ENCODE measurements around the gene HES5. TPM values are rescaled to one million over a fixed set of nuclear protein-coding genes. Genes with fewer than 3 reads are reported as not detected.

The HES5 gene
- total RNA-seq, 1 donor from 2014 or later = not detected

DNA sequence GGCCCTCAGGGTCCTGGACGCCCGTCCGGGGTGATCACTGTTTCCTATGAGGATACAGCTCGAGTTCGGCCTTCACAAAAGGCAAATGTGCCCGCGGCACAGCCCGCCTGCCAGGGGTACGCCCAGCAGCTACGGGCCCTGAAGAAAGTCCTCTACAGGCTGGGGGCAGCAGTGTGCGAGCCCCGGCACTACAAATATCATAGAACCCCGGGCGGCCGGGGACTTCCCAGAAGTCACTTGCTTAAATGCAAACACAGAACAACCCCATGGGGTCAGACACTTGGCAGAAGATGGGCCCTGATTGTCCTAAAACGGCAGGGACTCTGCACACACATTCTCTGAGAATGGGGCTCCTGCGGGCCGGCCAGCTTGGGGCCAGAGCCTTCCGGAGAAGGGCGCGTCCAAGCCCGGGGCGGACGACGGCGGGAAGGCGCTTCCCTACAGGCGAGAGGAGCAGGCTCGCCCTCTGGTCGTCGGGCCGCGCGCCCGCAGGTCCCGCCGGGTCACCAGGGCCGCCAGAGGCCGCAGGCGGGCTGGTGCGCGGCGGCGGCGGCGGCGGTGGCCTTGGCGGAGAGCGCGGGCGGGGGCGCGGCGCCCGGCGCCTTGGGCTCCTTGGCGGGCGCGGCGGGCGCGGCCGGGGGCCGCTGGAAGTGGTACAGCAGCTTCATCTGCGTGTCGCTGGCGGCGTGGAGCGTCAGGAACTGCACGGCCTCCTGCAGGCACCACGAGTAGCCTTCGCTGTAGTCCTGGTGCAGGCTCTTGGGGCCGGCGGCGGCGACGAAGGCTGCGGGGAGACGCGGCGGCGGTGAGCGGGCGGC lies 888 bp downstream of the HES5 start:
- peak overlapping the region; percentile 49 for H3K4me3 Mint-ChIP-seq (ENCODE audit: low read depth)
- H3K27me3 Mint-ChIP-seq (ENCODE audit: low read depth) = peaks cover 36% of the 10 kb centered on the region
- peaks cover 15% of the 10 kb centered on the region for H3K4me1 Mint-ChIP-seq (ENCODE audit: low read depth)
- H3K27ac Mint-ChIP-seq = no peak overlapping the region
- H3K36me3 Mint-ChIP-seq (ENCODE audit: low read depth) = peaks cover 3% of the 10 kb centered on the region
- intact Hi-C loops (cut with micrococcal nuclease) = loop anchor here (5.0 to 10.0 kb wide), 2 partner anchors 214 to 397 kb away; no protein-coding TSS in a partner anchor
- no peaks in the 10 kb centered on the region for H3K9me3 Mint-ChIP-seq
- DNase-seq (ENCODE audit: low spot score) = no peak

DNA sequence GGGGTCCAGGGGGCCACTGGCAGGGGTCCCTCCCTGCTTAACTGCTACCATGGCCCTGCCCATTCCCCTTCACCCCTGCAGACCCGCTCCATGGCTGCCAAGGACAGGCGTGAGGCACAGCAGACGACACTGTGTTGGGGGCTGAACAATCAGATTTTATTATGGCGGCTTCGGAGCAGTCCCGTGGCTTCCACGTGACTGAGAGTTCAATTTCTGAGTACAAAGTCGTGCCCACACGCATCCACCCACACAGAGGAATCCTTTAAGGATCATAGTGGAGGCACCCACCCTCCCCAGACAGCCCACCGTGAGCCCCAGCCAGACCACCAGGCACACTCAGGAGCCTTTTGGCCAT lies 1.5 kb downstream of the HES5 start:
- intact Hi-C loops (cut with micrococcal nuclease) = loop anchor here (5.0 to 10.0 kb wide), 2 partner anchors 214 to 396 kb away; no protein-coding TSS in a partner anchor
- Mint-ChIP-seq H3K4me3 (ENCODE audit: low read depth) (no peak overlapping the region), H3K27ac (no peak overlapping the region), H3K27me3 (ENCODE audit: low read depth) (peaks cover 32% of the 10 kb centered on the region), H3K4me1 (ENCODE audit: low read depth) (peaks cover 19% of the 10 kb centered on the region), H3K9me3 (no peaks in the 10 kb centered on the region), H3K36me3 (ENCODE audit: low read depth) (peaks cover 3% of the 10 kb centered on the region)
- DNase-seq (ENCODE audit: low spot score) = no peak

DNA sequence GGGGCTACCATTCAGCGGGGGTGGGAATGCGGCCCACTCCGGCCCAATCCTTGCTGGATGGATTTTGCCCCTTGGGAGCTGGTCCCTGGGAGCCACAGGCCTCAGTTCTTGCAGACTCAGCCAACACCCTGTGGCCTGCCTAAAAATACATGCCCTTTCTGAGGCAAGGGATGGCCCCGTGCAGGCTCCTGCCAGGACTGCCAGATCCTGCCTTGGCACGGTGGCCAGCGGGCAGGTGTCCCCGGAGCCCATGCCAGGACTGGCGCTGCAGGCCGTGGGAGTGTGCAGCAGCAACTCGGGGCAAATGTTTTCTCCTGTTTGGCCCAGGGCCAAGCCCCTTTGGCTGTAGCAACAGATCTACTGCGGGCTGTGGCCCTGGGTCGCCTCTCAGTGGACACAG lies 2.0 kb downstream of the HES5 start:
- peaks cover 3% of the 10 kb centered on the region for H3K36me3 Mint-ChIP-seq (ENCODE audit: low read depth)
- H3K27me3 Mint-ChIP-seq (ENCODE audit: low read depth) = peaks cover 27% of the 10 kb centered on the region
- intact Hi-C loops (cut with micrococcal nuclease) = loop anchor here (5.0 to 10.0 kb wide), 2 partner anchors 213 to 396 kb away; no protein-coding TSS in a partner anchor
- H3K4me1 Mint-ChIP-seq (ENCODE audit: low read depth) = peaks cover 24% of the 10 kb centered on the region
- no peak overlapping the region for H3K4me3 Mint-ChIP-seq (ENCODE audit: low read depth)
- H3K9me3 Mint-ChIP-seq = no peaks in the 10 kb centered on the region
- no peak overlapping the region for H3K27ac Mint-ChIP-seq
- DNase-seq (ENCODE audit: low spot score) = no peak

DNA sequence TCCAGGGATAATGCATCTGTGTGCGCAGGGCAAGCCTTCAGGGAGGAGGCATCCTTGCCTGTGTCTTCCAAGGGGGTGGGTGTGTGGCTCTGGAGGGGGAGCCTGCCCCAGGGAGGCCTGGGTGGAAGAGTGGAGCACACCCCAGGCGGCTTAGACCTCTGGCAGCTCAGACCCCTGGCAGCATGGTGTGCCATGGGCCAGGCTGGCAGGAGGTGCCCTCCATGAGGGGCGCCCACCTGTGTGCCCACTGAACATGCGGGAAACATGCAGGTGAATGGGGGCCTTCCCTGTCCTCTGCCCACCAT lies 2.6 kb downstream of the HES5 start:
- Mint-ChIP-seq H3K36me3 (ENCODE audit: low read depth) (peaks cover 6% of the 10 kb centered on the region), H3K27ac (no peak overlapping the region), H3K4me3 (ENCODE audit: low read depth) (no peak overlapping the region), H3K4me1 (ENCODE audit: low read depth) (peaks cover 29% of the 10 kb centered on the region), H3K27me3 (ENCODE audit: low read depth) (peaks cover 25% of the 10 kb centered on the region), H3K9me3 (no peaks in the 10 kb centered on the region)
- DNase-seq (ENCODE audit: low spot score) = no peak
- intact Hi-C loops (cut with micrococcal nuclease) = loop anchor here (2.0 to 10.0 kb wide), 3 partner anchors 213 to 395 kb away; partner anchors contain the start of gene FAAP20

DNA sequence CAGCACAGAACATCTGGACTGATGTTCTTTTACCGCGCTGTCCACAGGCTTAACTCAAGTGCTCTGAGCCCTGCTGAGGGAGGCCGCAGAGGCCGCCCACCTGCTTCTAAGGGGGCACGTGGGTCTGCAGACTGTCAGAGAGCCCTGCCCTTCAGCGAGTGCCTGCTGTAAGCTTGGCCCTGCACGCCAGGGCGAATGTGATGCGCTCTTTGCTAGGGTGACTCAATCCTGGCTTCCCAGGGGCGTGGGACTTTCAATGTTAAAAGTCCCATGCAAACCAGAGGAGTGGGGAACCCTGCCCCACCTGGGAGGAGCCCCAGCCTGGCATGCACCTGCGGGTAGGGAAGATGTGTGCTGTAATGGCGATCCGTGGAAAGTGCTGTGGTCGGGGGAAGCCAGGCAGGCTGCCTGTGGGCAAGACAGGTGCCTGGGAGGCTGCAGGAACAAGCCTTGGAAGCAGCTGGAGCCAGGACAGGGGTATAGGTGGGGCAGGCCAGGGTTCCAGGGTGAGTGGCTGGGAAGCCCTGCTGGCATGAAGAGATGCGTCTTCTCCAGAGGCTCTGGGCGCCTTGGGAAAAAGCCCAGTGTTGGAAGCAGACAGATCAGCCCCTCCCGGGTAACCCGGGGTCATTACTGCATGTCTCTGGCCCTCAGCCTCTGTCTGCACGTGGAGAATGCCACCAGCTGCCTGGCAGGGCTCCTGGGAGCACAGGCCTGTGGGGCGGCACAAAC lies 3.1 kb downstream of the HES5 start:
- intact Hi-C loops (cut with micrococcal nuclease) = loop anchor here (1.0 to 10.0 kb wide), 7 partner anchors 20 to 395 kb away; partner anchors contain the start of genes FAAP20, MORN1, PEX10 and RER1
- DNase-seq (ENCODE audit: low spot score) = peak; percentile 38
- Mint-ChIP-seq H3K4me3 (ENCODE audit: low read depth) (peak overlapping the region; percentile 19), H3K36me3 (ENCODE audit: low read depth) (peaks cover 11% of the 10 kb centered on the region), H3K4me1 (ENCODE audit: low read depth) (peaks cover 31% of the 10 kb centered on the region), H3K27ac (no peak overlapping the region), H3K9me3 (no peaks in the 10 kb centered on the region), H3K27me3 (ENCODE audit: low read depth) (peaks cover 23% of the 10 kb centered on the region)

DNA sequence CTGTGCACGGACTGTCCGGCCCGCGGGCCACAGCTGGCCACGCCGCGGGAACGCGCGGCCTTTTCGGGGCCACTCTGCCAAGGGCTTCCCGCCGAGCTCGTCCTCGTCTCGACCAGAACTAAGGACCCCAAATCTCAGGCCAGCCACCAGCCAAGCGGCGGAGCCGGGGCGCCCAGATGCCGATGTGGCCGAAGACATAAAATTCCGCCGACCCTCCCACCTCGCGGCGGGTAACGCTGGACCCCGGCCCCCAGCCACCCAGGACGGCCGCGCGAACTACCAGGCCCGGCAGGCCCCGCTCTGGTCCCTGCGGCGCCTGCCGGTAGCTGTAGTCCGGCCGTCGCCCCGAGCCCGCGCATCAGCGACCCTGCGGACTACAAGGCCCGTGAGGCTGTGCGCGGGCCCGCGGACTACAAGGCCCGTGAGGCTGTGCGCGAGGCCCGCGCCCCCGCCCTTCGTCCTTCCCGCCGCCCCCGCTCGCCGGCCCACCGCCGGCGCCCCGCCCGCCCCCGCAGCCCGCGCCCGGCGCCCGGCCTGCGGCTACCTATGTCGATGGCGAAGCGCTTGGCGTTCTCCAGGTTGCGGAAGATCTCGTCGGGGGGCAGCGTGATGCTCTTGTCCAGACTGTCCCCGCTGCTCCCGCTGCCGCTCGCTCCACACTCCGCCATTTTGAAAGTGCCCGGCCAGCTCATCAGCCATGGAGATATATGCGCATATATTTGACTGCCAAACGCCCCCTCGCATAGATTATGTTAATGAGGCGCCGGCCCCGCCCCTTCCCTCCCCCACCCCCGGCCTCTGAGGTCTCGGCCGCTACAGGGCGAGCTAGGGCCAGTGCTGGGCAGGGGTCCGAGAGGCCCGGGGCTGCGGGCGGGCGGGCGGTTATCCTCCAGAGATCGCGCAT lies 3.9 kb downstream of the HES5 start, which contains the start of gene PANK4:
PANK4 (minus strand) TSS at position 677 of the 904 bp plus-strand sequence; CDS start at position 668, 9 bp downstream.
- DNase-seq (ENCODE audit: low spot score) = peak; percentile 85
- peaks cover 15% of the 10 kb centered on the region for H3K36me3 Mint-ChIP-seq (ENCODE audit: low read depth)
- peak within 1 kb of the TSS; percentile 91 for H3K4me3 Mint-ChIP-seq (ENCODE audit: low read depth)
- no peaks in the 10 kb centered on the region for H3K9me3 Mint-ChIP-seq
- peaks cover 31% of the 10 kb centered on the region for H3K4me1 Mint-ChIP-seq (ENCODE audit: low read depth)
- intact Hi-C loops (cut with micrococcal nuclease) = loop anchor here (1.0 to 10.0 kb wide), 7 partner anchors 21 to 394 kb away; partner anchors contain the start of genes FAAP20, MORN1, PEX10 and RER1
- H3K27me3 Mint-ChIP-seq (ENCODE audit: low read depth) = peaks cover 18% of the 10 kb centered on the region
- peak within 1 kb of the TSS; percentile 93 for H3K27ac Mint-ChIP-seq

DNA sequence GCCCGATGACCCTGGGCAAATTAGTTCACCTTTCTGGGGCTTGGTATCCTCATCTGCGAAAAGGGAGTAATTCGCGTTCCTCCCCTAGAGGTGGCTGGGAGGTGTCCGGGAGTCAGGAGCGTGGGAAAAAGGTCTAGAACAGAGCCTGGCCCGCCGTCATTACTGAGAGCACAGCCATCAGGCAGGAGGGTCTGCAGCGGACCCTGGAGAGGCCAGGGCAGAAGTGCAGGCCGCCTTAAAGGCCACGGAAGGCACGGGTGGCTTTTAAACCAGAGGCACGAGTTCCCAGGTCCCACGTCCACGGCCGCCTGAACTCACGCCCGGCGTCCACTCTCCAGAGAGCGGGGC lies 4.5 kb downstream of the HES5 start:
- no peak for DNase-seq (ENCODE audit: low spot score)
- peaks cover 12% of the 10 kb centered on the region for H3K27me3 Mint-ChIP-seq (ENCODE audit: low read depth)
- H3K9me3 Mint-ChIP-seq = no peaks in the 10 kb centered on the region
- intact Hi-C loops (cut with micrococcal nuclease) = loop anchor here (5.0 to 10.0 kb wide), 2 partner anchors 211 to 393 kb away; no protein-coding TSS in a partner anchor
- H3K27ac Mint-ChIP-seq = peak overlapping the region; percentile 37
- H3K4me3 Mint-ChIP-seq (ENCODE audit: low read depth) = peak overlapping the region; percentile 78
- peaks cover 21% of the 10 kb centered on the region for H3K36me3 Mint-ChIP-seq (ENCODE audit: low read depth)
- H3K4me1 Mint-ChIP-seq (ENCODE audit: low read depth) = peaks cover 31% of the 10 kb centered on the region

DNA sequence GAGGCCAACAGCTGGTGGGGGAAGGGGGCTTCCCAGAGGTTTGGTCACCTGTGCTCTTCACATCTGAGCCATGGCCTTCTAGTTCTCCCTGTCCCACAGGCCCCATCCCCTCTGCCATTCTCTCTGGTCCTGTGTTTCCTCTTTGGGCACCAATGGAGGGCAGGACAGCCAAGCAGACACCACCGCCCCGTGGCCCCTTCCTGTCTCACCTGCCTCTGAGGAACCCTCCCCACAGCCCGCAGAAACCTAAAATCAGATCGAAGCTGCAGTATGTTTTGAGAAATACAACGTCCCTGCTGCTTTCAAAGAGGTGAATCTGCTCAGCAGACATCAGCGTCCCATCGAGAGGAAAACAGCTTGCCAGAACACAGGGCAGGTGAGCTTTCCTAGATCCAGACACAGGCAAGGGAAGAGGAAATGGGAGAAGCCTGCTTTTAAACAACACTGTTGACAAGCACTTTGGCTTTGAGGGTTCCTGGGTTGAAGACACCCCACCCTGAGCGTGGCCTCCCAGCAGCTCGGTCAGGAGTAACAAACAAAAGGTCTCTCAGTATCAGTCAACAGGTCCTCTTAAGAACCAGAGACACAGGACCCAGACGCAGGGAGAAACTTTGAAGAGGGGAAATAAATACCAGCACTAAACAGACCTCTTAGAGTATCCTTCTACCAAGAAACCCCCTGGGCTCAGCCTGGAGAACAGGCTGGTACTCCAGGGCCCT lies 6.0 kb downstream of the HES5 start:
- peaks cover 23% of the 10 kb centered on the region for H3K36me3 Mint-ChIP-seq (ENCODE audit: low read depth)
- intact Hi-C loops (cut with micrococcal nuclease) = loop anchor here (10.0 kb wide), 1 partner anchor 209 kb away; no protein-coding TSS in a partner anchor
- H3K9me3 Mint-ChIP-seq = no peaks in the 10 kb centered on the region
- peak overlapping the region; percentile 87 for H3K27ac Mint-ChIP-seq
- peaks cover 31% of the 10 kb centered on the region for H3K4me1 Mint-ChIP-seq (ENCODE audit: low read depth)
- peak overlapping the region; percentile 78 for H3K4me3 Mint-ChIP-seq (ENCODE audit: low read depth)
- peaks cover 11% of the 10 kb centered on the region for H3K27me3 Mint-ChIP-seq (ENCODE audit: low read depth)
- peak; percentile 51 for DNase-seq (ENCODE audit: low spot score)

DNA sequence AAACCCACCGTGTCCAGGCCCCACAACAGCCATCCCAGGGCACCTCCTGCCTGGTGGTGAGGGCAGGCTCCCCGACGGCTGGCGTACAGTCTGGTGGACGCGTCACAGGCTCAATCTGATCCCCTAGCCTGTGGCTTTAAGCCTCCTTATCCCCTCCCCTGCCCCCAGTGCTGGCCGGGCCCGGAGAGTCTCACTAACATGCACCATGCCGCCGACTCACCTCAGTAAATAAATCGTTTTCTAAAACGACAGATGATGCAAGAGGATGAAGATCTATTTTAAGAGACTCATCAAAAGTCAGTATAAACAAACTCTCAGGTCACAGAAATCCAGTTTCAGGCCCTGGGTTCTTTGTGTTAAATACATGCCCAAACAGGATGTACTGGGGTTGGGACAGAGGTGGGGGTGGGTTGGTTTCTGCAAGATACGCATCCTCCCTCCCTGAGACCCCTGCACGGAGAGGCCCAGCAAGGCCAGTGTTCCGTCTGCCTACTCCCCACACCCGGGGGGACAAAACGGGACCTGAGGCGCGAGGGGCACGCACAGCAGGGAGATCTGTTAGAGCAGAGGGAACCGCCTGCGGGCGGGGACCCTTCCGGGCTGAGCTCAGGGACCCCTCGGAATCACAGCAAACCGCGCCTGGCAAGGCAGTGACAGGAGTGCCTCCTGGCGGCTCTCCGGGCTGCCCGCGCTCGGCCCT lies 6.7 kb downstream of the HES5 start:
- peaks cover 6% of the 10 kb centered on the region for H3K27me3 Mint-ChIP-seq (ENCODE audit: low read depth)
- peak overlapping the region; percentile 87 for H3K27ac Mint-ChIP-seq
- peaks cover 31% of the 10 kb centered on the region for H3K4me1 Mint-ChIP-seq (ENCODE audit: low read depth)
- peaks cover 31% of the 10 kb centered on the region for H3K36me3 Mint-ChIP-seq (ENCODE audit: low read depth)
- DNase-seq (ENCODE audit: low spot score) = no peak
- intact Hi-C loops (cut with micrococcal nuclease) = loop anchor here (10.0 kb wide), 1 partner anchor 209 kb away; no protein-coding TSS in a partner anchor
- peak overlapping the region; percentile 78 for H3K4me3 Mint-ChIP-seq (ENCODE audit: low read depth)
- H3K9me3 Mint-ChIP-seq = no peaks in the 10 kb centered on the region

DNA sequence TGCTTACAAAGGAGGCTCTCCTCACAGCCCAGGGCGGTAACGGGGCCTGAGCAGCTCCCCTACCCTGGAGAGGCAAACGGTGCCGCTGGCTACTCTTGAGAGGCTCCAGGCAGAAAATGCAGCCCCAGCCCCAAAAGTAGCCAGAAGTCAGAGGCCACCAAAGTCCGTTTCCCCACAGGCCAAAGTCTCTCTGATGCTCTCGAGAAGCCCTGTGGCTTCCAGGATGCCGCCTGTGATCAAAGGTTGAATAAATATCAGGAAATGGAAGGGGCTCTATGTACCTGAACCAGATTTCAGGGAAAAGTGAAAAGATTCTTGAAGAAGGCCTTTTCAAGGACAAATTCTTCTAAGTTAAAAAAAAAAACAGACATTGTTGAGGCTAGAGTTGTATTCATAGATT lies 7.8 kb downstream of the HES5 start:
- DNase-seq (ENCODE audit: low spot score) = no peak
- Mint-ChIP-seq H3K27me3 (ENCODE audit: low read depth) (peaks cover 4% of the 10 kb centered on the region), H3K4me1 (ENCODE audit: low read depth) (peaks cover 31% of the 10 kb centered on the region), H3K36me3 (ENCODE audit: low read depth) (peaks cover 37% of the 10 kb centered on the region), H3K27ac (no peak overlapping the region), H3K4me3 (ENCODE audit: low read depth) (no peak overlapping the region), H3K9me3 (no peaks in the 10 kb centered on the region)
- intact Hi-C loops (cut with micrococcal nuclease) = loop anchor here (10.0 kb wide), 1 partner anchor 207 kb away; no protein-coding TSS in a partner anchor

DNA sequence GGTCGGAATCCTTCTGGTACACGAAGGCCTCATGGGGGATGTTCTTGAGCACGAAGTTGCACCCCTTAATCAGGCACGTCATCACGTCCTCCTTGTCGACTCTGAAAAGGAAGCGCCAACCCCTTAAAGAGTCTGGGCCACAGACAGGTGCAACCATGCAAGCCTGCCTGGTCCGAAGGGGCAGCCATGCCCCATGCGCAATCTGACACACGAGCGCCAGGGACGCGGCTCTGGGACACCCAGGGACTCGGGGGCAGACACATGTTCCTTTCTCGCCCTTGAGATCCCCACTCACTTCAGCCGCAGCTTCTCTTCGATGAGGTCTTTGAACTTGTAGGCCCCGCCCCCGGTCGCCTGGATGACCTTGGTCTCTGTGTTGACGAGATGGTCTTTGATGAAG lies 9.3 kb downstream of the HES5 start:
- peaks cover 26% of the 10 kb centered on the region for H3K4me1 Mint-ChIP-seq (ENCODE audit: low read depth)
- no peak overlapping the region for H3K27ac Mint-ChIP-seq
- no peaks in the 10 kb centered on the region for H3K27me3 Mint-ChIP-seq (ENCODE audit: low read depth)
- intact Hi-C loops (cut with micrococcal nuclease) = loop anchor here (10.0 kb wide), 1 partner anchor 206 kb away; no protein-coding TSS in a partner anchor
- H3K9me3 Mint-ChIP-seq = no peaks in the 10 kb centered on the region
- no peak overlapping the region for H3K4me3 Mint-ChIP-seq (ENCODE audit: low read depth)
- no peak for DNase-seq (ENCODE audit: low spot score)
- peaks cover 47% of the 10 kb centered on the region for H3K36me3 Mint-ChIP-seq (ENCODE audit: low read depth)
